K562 (cell line): Measurements from ENCODE around the gene ULK1.

ENCODE experiments used
- GATA2 ChIP-seq: sonication (generic); formaldehyde crosslinking; IDR thresholded peaks from 2 replicates; pipeline ENCODE4 v1.4.0; 2020; ENCODE audit warnings: mild to moderate bottlenecking, missing genetic modification reagents
- HDAC2 ChIP-seq: fragments of 450-650 bp; IDR thresholded peaks from 2 replicates; pipeline ENCODE4 v1.6.1; 2016; ENCODE audit warnings: mild to moderate bottlenecking
- MAFK ChIP-seq: IDR thresholded peaks from 2 replicates; pipeline ENCODE4 v1.6.1; 2011; ENCODE audit warnings: low read length, improper control_type of control experiment
- MXI1 ChIP-seq: IDR thresholded peaks from 2 replicates; pipeline ENCODE4 v1.6.1; 2011; ENCODE audit warnings: low read depth, mild to moderate bottlenecking, improper control_type of control experiment, low read length
- NR1H2 ChIP-seq: sonication (generic); formaldehyde crosslinking; IDR thresholded peaks from 2 replicates; pipeline ENCODE4 v1.4.0; 2020; ENCODE audit warnings: mild to moderate bottlenecking, missing genetic modification reagents
- POLR2A ChIP-seq: fragments of 450-650 bp; conservative IDR thresholded peaks from 2 replicates; pipeline ENCODE4 v1.6.1; 2016
- POLR2AphosphoS5 ChIP-seq: IDR thresholded peaks from 2 replicates; pipeline ENCODE4 v1.6.1; 2011; ENCODE audit warnings: mild to moderate bottlenecking, low read depth, low read length, moderate library complexity; ENCODE audit not compliant: control insufficient read depth, insufficient read depth
- SRF ChIP-seq, 2 experiments: fragments of 250-450, 450-650 bp in 1 of 2; sonication (Bioruptor Pico) in 1 of 2; sonication (generic) in 1 of 2; formaldehyde crosslinking; IDR thresholded peaks; 2 replicates each; pipeline versions ENCODE4 v1.5.0 to v1.5.1; 2020 to 2022; ENCODE audit warnings: mild to moderate bottlenecking in 1 of 2, missing genetic modification reagents in 1 of 2
- TAF1 ChIP-seq: IDR thresholded peaks from 2 replicates; pipeline ENCODE4 v1.6.1; 2011; ENCODE audit warnings: mild to moderate bottlenecking, low read length, moderate library complexity; ENCODE audit not compliant: insufficient read depth, control insufficient read depth, severe bottlenecking; ENCODE audit errors: extremely low read depth
- ZZZ3 ChIP-seq: fragments of 450-650 bp; IDR thresholded peaks from 2 replicates; pipeline ENCODE4 v1.6.1; 2016; ENCODE audit warnings: antibody characterized with exemption, mild to moderate bottlenecking, moderate library complexity
- TF ChIP-seq, protein P1 (sequence below): sonication (generic); formaldehyde crosslinking; IDR thresholded peaks from 2 replicates; pipeline ENCODE4 v1.8.1; 2023; ENCODE audit warnings: mild to moderate bottlenecking, missing genetic modification reagents

DNA sequence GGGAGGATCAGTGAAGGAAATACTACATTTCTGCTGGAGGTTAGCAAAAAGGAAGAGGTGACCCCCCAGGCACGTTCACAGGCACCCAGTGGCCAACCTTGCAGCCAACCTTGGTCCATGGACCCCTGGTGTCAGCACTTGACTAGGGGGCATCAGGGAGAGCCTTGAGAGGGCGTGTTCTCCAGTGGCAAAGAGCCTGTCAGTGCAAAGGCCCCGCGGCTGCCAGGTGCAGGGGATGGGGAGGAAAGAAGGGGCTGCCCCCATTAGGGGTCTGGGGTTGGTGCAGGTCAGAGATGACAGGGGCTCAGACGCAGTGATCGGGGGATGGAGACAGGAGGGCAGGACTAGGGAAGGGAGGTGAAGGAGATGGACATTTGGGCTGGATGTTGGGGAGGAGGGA lies 22.7 kb upstream of the ULK1 start:
- TF ChIP-seq SRF (CRISPR knock-in tag; IDR thresholded peaks at IDR 0.05), result no peak
- no peak for TF ChIP-seq TAF1
- TF ChIP-seq GATA2 (CRISPR knock-in tag), result no peak
- no peak for TF ChIP-seq MXI1
- TF ChIP-seq POLR2AphosphoS5, result no peak
- no peak for TF ChIP-seq ZZZ3
- TF ChIP-seq NR1H2 (CRISPR knock-in tag), result no peak
- no peak for TF ChIP-seq MAFK
- no peak for TF ChIP-seq HDAC2
- TF ChIP-seq POLR2A, result no peak
- TF ChIP-seq, protein P1, sequence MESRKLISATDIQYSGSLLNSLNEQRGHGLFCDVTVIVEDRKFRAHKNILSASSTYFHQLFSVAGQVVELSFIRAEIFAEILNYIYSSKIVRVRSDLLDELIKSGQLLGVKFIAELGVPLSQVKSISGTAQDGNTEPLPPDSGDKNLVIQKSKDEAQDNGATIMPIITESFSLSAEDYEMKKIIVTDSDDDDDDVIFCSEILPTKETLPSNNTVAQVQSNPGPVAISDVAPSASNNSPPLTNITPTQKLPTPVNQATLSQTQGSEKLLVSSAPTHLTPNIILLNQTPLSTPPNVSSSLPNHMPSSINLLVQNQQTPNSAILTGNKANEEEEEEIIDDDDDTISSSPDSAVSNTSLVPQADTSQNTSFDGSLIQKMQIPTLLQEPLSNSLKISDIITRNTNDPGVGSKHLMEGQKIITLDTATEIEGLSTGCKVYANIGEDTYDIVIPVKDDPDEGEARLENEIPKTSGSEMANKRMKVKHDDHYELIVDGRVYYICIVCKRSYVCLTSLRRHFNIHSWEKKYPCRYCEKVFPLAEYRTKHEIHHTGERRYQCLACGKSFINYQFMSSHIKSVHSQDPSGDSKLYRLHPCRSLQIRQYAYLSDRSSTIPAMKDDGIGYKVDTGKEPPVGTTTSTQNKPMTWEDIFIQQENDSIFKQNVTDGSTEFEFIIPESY, result no peak
